CD4-positive, alpha-beta T cell (primary cell): ENCODE results near the gene MORN2. TPM values are rescaled to one million over a fixed set of nuclear protein-coding genes. Genes with fewer than 3 reads are reported as not detected.

ENCODE experiments used
- ATAC-seq: fragments of 200-7000 bp; cut with Tn5 transposase; one replicate; pipeline ENCODE4 v1.10.0; 2022; ENCODE audit warnings: mild to moderate bottlenecking; ENCODE audit not compliant: poor library complexity
- CTCF ChIA-PET: fragments of 350-600 bp; sonication (Branson Sonifier 250); formaldehyde crosslinking; loops from one replicate; lab custom pipeline; 2021; ENCODE audit warnings: antibody characterized with exemption, inconsistent platforms; lab: Charles Lee
- POLR2A ChIA-PET: fragments of 350-600 bp; sonication (Branson Sonifier 250); formaldehyde crosslinking; loops from one replicate; lab custom pipeline; 2021; ENCODE audit warnings: antibody characterized with exemption, inconsistent platforms; lab: Charles Lee
- DNase-seq, 14 experiments: peaks; one replicate each; pipeline ENCODE4 v3.0.0-alpha.2; 2013 to 2020; ENCODE audit warnings: mixed read lengths in 2 of 14
- H3K27ac ChIP-seq, 2 donors: one replicate each; pipeline versions ENCODE4 v1.5.1 to v1.7.0; 2013; ENCODE audit warnings: low read length in 2 of 2, low read depth in 1 of 2, mild to moderate bottlenecking in 1 of 2
- H3K27me3 ChIP-seq, 2 experiments: 1 replicate in 1 of 2; 2 replicates in 1 of 2; pipeline versions ENCODE4 v1.6.1 to v1.7.0; 2013; ENCODE audit warnings: low read length in 2 of 2, control low read depth in 1 of 2, mild to moderate bottlenecking in 1 of 2, moderate library complexity in 1 of 2; ENCODE audit not compliant: insufficient read depth in 2 of 2, control insufficient read depth in 1 of 2
- H3K36me3 ChIP-seq: one replicate; pipeline ENCODE4 v1.6.1; 2013; ENCODE audit warnings: low read length, control low read depth; ENCODE audit not compliant: insufficient read depth
- H3K4me1 ChIP-seq: one replicate; pipeline ENCODE4 v1.6.1; 2013; ENCODE audit warnings: low read length, control low read depth; ENCODE audit not compliant: insufficient read depth
- H3K4me3 ChIP-seq: one replicate; pipeline ENCODE4 v1.5.1; 2013; ENCODE audit warnings: mild to moderate bottlenecking, low read length, moderate library complexity
- H3K9me3 ChIP-seq, 2 experiments: 1 replicate in 1 of 2; 2 replicates in 1 of 2; pipeline versions ENCODE4 v1.6.1 to v1.7.0; 2013; ENCODE audit warnings: low read length in 2 of 2, mild to moderate bottlenecking in 2 of 2, control low read depth in 1 of 2, moderate library complexity in 1 of 2; ENCODE audit not compliant: control insufficient read depth in 1 of 2, insufficient read depth in 1 of 2
- H3K27ac Mint-ChIP-seq: one replicate; pipeline ENCODE4 v1.8.0; 2020; ENCODE audit warnings: mixed read lengths
- H3K27me3 Mint-ChIP-seq: one replicate; pipeline ENCODE4 v1.8.0; 2021; ENCODE audit warnings: mixed read lengths
- H3K36me3 Mint-ChIP-seq: one replicate; pipeline ENCODE4 v1.8.0; 2021; ENCODE audit warnings: low read depth, mixed read lengths
- H3K4me1 Mint-ChIP-seq: one replicate; pipeline ENCODE4 v1.8.0; 2021; ENCODE audit warnings: low read depth, mixed read lengths
- H3K4me3 Mint-ChIP-seq: one replicate; pipeline ENCODE4 v1.8.0; 2020; ENCODE audit warnings: mild to moderate bottlenecking, mixed read lengths
- H3K9me3 Mint-ChIP-seq: one replicate; pipeline ENCODE4 v1.8.0; 2020; ENCODE audit warnings: mixed read lengths
- intact Hi-C, 2 experiments: fragments of 100-400 bp; cut with DNase I in 1 of 2; cut with micrococcal nuclease in 1 of 2; formaldehyde crosslinking; loops; one replicate each; pipeline versions ENCODE4 v1.15.1 to v1.9.0; 2023 to 2025; cut with DNase I, micrococcal nuclease
- total RNA-seq, 174 experiments: library from RNA in 2 of 174; stranded (reverse) in 2 of 174; gene quantifications; one replicate each; pipeline ENCODE4 v1.2.3 and lab custom pipeline; 2021 to 2026
- TF ChIP-seq, protein P1 (sequence below): fragments of 200-600 bp; IDR thresholded peaks from one replicate; pipeline ENCODE4 v1.8.0; 2022; ENCODE audit warnings: antibody characterized with exemption, mild to moderate bottlenecking

The MORN2 gene
- total RNA-seq, 2 experiments from 2014 or later, result 2.1 to 2.6 TPM

DNA sequence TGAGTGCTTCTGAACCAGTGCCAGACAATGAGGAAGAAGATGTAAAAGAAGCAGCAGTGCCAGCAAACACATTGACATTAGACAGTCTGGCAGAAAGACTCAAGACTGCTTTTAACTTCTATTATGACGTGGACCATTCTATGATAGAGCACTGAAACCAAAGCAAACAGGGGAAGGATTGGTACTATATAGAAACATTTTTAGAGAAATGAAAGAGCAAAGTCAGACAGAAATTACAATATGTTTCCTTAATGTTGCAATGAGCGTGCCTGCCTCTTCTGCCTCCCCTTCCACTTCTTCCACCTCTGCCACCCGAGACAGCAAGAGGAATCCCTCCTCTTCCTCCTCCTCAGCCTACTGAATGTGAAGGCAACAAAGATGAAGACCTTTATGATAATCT lies 39.8 kb upstream of the MORN2 start:
- no peak overlapping the region for H3K27ac ChIP-seq
- no peaks in the 10 kb centered on the region for H3K9me3 Mint-ChIP-seq

DNA sequence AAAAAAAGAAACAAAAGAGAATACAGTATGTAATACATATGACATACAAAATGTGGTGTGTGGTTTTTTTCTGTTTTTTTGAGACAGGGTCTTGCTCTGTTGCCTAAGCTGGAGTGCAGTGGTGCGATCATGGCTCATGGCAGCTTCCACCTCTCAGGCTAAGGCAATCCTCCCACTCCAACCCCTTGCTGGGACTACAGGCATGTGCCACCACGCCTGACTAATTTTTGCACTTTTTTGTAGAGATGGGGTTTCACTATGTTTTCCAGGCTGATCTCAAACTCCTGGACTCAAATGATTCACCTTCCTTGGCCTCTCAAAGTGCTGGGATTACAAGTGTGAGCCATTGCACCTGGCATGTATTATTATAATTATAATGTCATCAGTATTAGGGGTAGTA lies 39.0 kb upstream of the MORN2 start:
- H3K9me3 Mint-ChIP-seq, result no peaks in the 10 kb centered on the region

More for the DNA sequence above, 39.8 kb upstream of the MORN2 start:
- H3K4me1 ChIP-seq, result no peaks in the 10 kb centered on the region
- H3K9me3 ChIP-seq, result no peaks in the 10 kb centered on the region
- Mint-ChIP-seq H3K4me1 (no peaks in the 10 kb centered on the region), H3K27ac (no peak overlapping the region), H3K36me3 (peaks cover 46% of the 10 kb centered on the region), H3K27me3 (no peaks in the 10 kb centered on the region), H3K4me3 (no peak overlapping the region)
- peak in 3 of 14 experiments; percentile 19 to 38 (median 34) for DNase-seq
- no peaks in the 10 kb centered on the region for H3K27me3 ChIP-seq
- ChIA-PET CTCF (interaction anchor here (0.7 kb wide), 1 partner anchor 561 kb away, joined by 4 read pairs; no protein-coding TSS in a partner anchor), POLR2A (no interaction called here)
- H3K4me3 ChIP-seq, result no peak overlapping the region
- H3K36me3 ChIP-seq, result peaks cover 16% of the 10 kb centered on the region
- intact Hi-C loops, result loop anchor here (5.0 to 10.0 kb wide), 2 partner anchors 251 to 299 kb away; no protein-coding TSS in a partner anchor
- no peak for ATAC-seq
- TF ChIP-seq, protein P1, sequence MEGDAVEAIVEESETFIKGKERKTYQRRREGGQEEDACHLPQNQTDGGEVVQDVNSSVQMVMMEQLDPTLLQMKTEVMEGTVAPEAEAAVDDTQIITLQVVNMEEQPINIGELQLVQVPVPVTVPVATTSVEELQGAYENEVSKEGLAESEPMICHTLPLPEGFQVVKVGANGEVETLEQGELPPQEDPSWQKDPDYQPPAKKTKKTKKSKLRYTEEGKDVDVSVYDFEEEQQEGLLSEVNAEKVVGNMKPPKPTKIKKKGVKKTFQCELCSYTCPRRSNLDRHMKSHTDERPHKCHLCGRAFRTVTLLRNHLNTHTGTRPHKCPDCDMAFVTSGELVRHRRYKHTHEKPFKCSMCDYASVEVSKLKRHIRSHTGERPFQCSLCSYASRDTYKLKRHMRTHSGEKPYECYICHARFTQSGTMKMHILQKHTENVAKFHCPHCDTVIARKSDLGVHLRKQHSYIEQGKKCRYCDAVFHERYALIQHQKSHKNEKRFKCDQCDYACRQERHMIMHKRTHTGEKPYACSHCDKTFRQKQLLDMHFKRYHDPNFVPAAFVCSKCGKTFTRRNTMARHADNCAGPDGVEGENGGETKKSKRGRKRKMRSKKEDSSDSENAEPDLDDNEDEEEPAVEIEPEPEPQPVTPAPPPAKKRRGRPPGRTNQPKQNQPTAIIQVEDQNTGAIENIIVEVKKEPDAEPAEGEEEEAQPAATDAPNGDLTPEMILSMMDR, result no peak

DNA sequence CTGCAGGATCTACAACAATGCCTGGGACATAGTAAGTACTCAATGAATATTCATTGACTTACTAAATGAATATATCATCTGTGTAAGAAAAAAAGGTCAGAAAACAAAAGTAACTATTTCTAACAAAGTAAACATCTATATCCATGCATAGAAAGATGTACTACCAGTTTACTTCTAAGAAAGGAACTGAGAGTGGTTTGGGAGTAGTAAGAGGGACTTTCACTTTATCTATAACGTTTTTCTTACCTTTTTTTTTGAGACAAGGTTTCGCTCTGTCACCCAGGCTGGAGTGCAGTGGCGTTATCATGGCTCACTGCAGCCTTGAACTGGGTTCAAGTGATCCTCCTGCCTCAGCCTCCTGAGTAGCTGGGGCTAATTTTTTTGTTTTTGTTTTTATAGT lies 25.7 kb upstream of the MORN2 start:
- no peaks in the 10 kb centered on the region for H3K27me3 Mint-ChIP-seq
- CTCF ChIA-PET, result no interaction called here
- TF ChIP-seq, protein P1, result no peak
- Histone ChIP-seq H3K4me1 (no peaks in the 10 kb centered on the region), H3K27ac (no peak overlapping the region), H3K4me3 (no peak overlapping the region), H3K9me3 (no peaks in the 10 kb centered on the region), H3K27me3 (no peaks in the 10 kb centered on the region), H3K36me3 (peaks cover 17% of the 10 kb centered on the region)
- peaks cover 80% of the 10 kb centered on the region for H3K36me3 Mint-ChIP-seq
- no peaks in the 10 kb centered on the region for H3K4me1 Mint-ChIP-seq
- no peaks in the 10 kb centered on the region for H3K9me3 Mint-ChIP-seq
- intact Hi-C loops, result no loop called here
- H3K4me3 Mint-ChIP-seq, result no peak overlapping the region
- ATAC-seq, result no peak
- POLR2A ChIA-PET, result no interaction called here
- no peak overlapping the region for H3K27ac Mint-ChIP-seq
- no peak for DNase-seq

More for the DNA sequence above, 39.0 kb upstream of the MORN2 start:
- ChIA-PET POLR2A (no interaction called here), CTCF (interaction anchor here (0.7 kb wide), 1 partner anchor 562 kb away, joined by 4 read pairs; no protein-coding TSS in a partner anchor)
- H3K36me3 Mint-ChIP-seq, result peaks cover 54% of the 10 kb centered on the region
- no peaks in the 10 kb centered on the region for H3K4me1 Mint-ChIP-seq
- Histone ChIP-seq H3K27me3 (no peaks in the 10 kb centered on the region), H3K4me3 (no peak overlapping the region), H3K27ac (no peak overlapping the region), H3K9me3 (no peaks in the 10 kb centered on the region), H3K4me1 (no peaks in the 10 kb centered on the region), H3K36me3 (peaks cover 23% of the 10 kb centered on the region)
- peak in 1 of 14 experiments; percentile 11 for DNase-seq
- no peak overlapping the region for H3K4me3 Mint-ChIP-seq
- no peak for ATAC-seq
- TF ChIP-seq, protein P1, result no peak
- intact Hi-C loops, result loop anchor here (5.0 to 10.0 kb wide), 2 partner anchors 252 to 299 kb away; no protein-coding TSS in a partner anchor
- no peaks in the 10 kb centered on the region for H3K27me3 Mint-ChIP-seq
- no peak overlapping the region for H3K27ac Mint-ChIP-seq
